HG03175 (cell line): ENCODE data around the gene ANKRD13C.
A peak's percentile ranks its signal among the peaks of the same experiment; 100 is the strongest.
"Not testable (repeated sequence)": the region's sequence is repeated elsewhere in the genome, so short reads cannot be mapped to it uniquely, and the experiment has no call there.

Experiments used
- ATAC-seq: cut with Tn5 transposase; IDR thresholded peaks from one replicate; pipeline ENCODE4 v1.9.1; 2021; ENCODE audit warnings: mild to moderate bottlenecking, moderate library complexity; ENCODE audit not compliant: unreplicated experiment

Gene ANKRD13C

GRCh38 chr1:70354332-70355110 lies at the start of gene ANKRD13C:
Gene ANKRD13C, minus strand, starts transcription at chr1:70354722. Its CDS starts 314 bp downstream, at chr1:70354408.
- ATAC-seq: peak; percentile 91

- no peak for ATAC-seq
Measured at GRCh38 chr1:70403759-70404158, 49.2 kb upstream of the ANKRD13C start.

GRCh38 chr1:70401974-70402373 lies 47.5 kb upstream of the ANKRD13C start:
- ATAC-seq: peak; percentile 70

GRCh38 chr1:70400335-70400734 lies 45.8 kb upstream of the ANKRD13C start:
- no peak for ATAC-seq

- no peak for ATAC-seq
Measured at GRCh38 chr1:70397013-70397412, 42.5 kb upstream of the ANKRD13C start.

- ATAC-seq: no peak
Measured at GRCh38 chr1:70396607-70397006, 42.1 kb upstream of the ANKRD13C start.

- ATAC-seq: no peak
Measured at GRCh38 chr1:70392626-70393025, 38.1 kb upstream of the ANKRD13C start.

GRCh38 chr1:70387507-70387906 lies 33.0 kb upstream of the ANKRD13C start:
- ATAC-seq: no peak

GRCh38 chr1:70386121-70386520 lies 31.6 kb upstream of the ANKRD13C start:
- no peak for ATAC-seq

GRCh38 chr1:70385477-70385876 lies 31.0 kb upstream of the ANKRD13C start:
- no peak for ATAC-seq

- no peak for ATAC-seq
Measured at GRCh38 chr1:70384542-70384941, 30.0 kb upstream of the ANKRD13C start.

GRCh38 chr1:70383483-70383882 lies 29.0 kb upstream of the ANKRD13C start:
- ATAC-seq: no peak

- ATAC-seq: peak; percentile 84
Measured at GRCh38 chr1:70382682-70383081, 28.2 kb upstream of the ANKRD13C start.

GRCh38 chr1:70376196-70376595 lies 21.7 kb upstream of the ANKRD13C start:
- ATAC-seq: no peak

GRCh38 chr1:70373580-70373979 lies 19.1 kb upstream of the ANKRD13C start:
- not testable (repeated sequence) for ATAC-seq

- ATAC-seq: no peak
Measured at GRCh38 chr1:70372426-70372825, 17.9 kb upstream of the ANKRD13C start.

GRCh38 chr1:70371586-70371985 lies 17.1 kb upstream of the ANKRD13C start:
- not testable (repeated sequence) for ATAC-seq

- not testable (repeated sequence) for ATAC-seq
Measured at GRCh38 chr1:70367397-70367796, 12.9 kb upstream of the ANKRD13C start.

- ATAC-seq: not testable (repeated sequence)
Measured at GRCh38 chr1:70366997-70367396, 12.5 kb upstream of the ANKRD13C start.

- not testable (repeated sequence) for ATAC-seq
Measured at GRCh38 chr1:70366425-70366952, 12.0 kb upstream of the ANKRD13C start.

GRCh38 chr1:70364439-70364838 lies 9.9 kb upstream of the ANKRD13C start:
- no peak for ATAC-seq

- no peak for ATAC-seq
Measured at GRCh38 chr1:70361727-70362398, 7.3 kb upstream of the ANKRD13C start.
